Measurements from ENCODE around the gene H6PD. TPM values are rescaled to one million over a fixed set of nuclear protein-coding genes. Genes with fewer than 3 reads are reported as not detected.

Gene H6PD
- total and polyA plus RNA-seq, 2 experiments from 2014 or later, result 1.2 to 4.7 TPM

DNA sequence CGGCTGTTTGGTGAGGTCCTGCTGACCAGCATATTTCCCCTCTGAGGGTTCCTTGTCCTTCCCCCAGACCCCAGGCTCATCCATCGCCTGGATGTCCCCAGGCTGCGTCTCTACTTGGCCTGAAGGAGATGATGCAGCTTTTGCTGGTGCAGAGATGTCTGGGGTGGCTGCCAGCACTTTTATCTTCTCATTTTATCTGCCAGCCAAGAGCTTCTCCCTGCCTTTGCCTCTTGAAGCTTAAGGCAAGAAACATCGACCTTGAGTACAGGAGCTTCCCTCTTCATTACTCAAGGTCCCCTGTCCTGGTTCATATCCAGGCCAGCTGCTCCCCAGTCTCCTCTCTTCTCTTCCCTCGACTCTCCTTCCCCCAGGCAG, 9.2 kb upstream of the H6PD start:
- Histone ChIP-seq H3F3A (replicated peaks; ENCODE audit: low read depth) (no peaks in the 10 kb centered on the region), H2AFZ (0 out of 2 replicates have a peak overlapping the region, but pooled peaks have one; percentile 38), H3K27ac (ENCODE audit: low read depth) (no peak overlapping the region), H3K27me3 (ENCODE audit: insufficient read depth) (no peaks in the 10 kb centered on the region), H3K4me3 (no peak overlapping the region), H3K4me2 (no peak overlapping the region), H3K9me2 (ENCODE audit: insufficient read depth) (no peaks in the 10 kb centered on the region), H4K20me1 (replicated peaks; ENCODE audit: insufficient read depth) (no peaks in the 10 kb centered on the region), H3K79me2 (replicated peaks; ENCODE audit: insufficient read depth) (no peaks in the 10 kb centered on the region), H3K4me1 (ENCODE audit: insufficient read depth) (no peaks in the 10 kb centered on the region), H3K36me3 (ENCODE audit: insufficient read depth) (no peaks in the 10 kb centered on the region)
- H3K36me3 Mint-ChIP-seq (ENCODE audit: low read depth), result no peaks in the 10 kb centered on the region
- H3K27ac Mint-ChIP-seq, result no peak overlapping the region
- no peak overlapping the region for H3K4me3 Mint-ChIP-seq
- TF ChIP-seq NANOG (IDR thresholded peaks at IDR 0.05; ENCODE audit: borderline replicate concordance) (no peak), EZH2phosphoT487 (IDR thresholded peaks at IDR 0.05; ENCODE audit: unreplicated experiment) (no peak), JUNB (IDR thresholded peaks at IDR 0.05; ENCODE audit: unreplicated experiment) (no peak), STAT1 (IDR thresholded peaks at IDR 0.05; ENCODE audit: unreplicated experiment) (no peak), ZNF331 (CRISPR knock-in tag; IDR thresholded peaks at IDR 0.05; ENCODE audit: low read depth) (no peak), POLR2AphosphoS5 (IDR thresholded peaks at IDR 0.05; ENCODE audit: low read depth) (no peak), ZNF114 (CRISPR knock-in tag; IDR thresholded peaks at IDR 0.05) (no peak), CREB1 (CRISPR knock-in tag; IDR thresholded peaks at IDR 0.05; ENCODE audit: low read depth) (no peak), EZH2 (IDR thresholded peaks at IDR 0.05; ENCODE audit: low read depth, unreplicated experiment) (no peak)
- TF ChIP-seq, protein P1, sequence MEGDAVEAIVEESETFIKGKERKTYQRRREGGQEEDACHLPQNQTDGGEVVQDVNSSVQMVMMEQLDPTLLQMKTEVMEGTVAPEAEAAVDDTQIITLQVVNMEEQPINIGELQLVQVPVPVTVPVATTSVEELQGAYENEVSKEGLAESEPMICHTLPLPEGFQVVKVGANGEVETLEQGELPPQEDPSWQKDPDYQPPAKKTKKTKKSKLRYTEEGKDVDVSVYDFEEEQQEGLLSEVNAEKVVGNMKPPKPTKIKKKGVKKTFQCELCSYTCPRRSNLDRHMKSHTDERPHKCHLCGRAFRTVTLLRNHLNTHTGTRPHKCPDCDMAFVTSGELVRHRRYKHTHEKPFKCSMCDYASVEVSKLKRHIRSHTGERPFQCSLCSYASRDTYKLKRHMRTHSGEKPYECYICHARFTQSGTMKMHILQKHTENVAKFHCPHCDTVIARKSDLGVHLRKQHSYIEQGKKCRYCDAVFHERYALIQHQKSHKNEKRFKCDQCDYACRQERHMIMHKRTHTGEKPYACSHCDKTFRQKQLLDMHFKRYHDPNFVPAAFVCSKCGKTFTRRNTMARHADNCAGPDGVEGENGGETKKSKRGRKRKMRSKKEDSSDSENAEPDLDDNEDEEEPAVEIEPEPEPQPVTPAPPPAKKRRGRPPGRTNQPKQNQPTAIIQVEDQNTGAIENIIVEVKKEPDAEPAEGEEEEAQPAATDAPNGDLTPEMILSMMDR (conservative IDR thresholded peaks at IDR 0.05; ENCODE audit: low read depth in 2 of 2), result no peak
- TF ChIP-seq, protein P2, sequence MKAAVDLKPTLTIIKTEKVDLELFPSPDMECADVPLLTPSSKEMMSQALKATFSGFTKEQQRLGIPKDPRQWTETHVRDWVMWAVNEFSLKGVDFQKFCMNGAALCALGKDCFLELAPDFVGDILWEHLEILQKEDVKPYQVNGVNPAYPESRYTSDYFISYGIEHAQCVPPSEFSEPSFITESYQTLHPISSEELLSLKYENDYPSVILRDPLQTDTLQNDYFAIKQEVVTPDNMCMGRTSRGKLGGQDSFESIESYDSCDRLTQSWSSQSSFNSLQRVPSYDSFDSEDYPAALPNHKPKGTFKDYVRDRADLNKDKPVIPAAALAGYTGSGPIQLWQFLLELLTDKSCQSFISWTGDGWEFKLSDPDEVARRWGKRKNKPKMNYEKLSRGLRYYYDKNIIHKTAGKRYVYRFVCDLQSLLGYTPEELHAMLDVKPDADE (IDR thresholded peaks at IDR 0.05), result no peak
- TF ChIP-seq, protein P3, sequence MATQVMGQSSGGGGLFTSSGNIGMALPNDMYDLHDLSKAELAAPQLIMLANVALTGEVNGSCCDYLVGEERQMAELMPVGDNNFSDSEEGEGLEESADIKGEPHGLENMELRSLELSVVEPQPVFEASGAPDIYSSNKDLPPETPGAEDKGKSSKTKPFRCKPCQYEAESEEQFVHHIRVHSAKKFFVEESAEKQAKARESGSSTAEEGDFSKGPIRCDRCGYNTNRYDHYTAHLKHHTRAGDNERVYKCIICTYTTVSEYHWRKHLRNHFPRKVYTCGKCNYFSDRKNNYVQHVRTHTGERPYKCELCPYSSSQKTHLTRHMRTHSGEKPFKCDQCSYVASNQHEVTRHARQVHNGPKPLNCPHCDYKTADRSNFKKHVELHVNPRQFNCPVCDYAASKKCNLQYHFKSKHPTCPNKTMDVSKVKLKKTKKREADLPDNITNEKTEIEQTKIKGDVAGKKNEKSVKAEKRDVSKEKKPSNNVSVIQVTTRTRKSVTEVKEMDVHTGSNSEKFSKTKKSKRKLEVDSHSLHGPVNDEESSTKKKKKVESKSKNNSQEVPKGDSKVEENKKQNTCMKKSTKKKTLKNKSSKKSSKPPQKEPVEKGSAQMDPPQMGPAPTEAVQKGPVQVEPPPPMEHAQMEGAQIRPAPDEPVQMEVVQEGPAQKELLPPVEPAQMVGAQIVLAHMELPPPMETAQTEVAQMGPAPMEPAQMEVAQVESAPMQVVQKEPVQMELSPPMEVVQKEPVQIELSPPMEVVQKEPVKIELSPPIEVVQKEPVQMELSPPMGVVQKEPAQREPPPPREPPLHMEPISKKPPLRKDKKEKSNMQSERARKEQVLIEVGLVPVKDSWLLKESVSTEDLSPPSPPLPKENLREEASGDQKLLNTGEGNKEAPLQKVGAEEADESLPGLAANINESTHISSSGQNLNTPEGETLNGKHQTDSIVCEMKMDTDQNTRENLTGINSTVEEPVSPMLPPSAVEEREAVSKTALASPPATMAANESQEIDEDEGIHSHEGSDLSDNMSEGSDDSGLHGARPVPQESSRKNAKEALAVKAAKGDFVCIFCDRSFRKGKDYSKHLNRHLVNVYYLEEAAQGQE (IDR thresholded peaks at IDR 0.05; ENCODE audit: unreplicated experiment), result no peak
- TF ChIP-seq, protein P4, sequence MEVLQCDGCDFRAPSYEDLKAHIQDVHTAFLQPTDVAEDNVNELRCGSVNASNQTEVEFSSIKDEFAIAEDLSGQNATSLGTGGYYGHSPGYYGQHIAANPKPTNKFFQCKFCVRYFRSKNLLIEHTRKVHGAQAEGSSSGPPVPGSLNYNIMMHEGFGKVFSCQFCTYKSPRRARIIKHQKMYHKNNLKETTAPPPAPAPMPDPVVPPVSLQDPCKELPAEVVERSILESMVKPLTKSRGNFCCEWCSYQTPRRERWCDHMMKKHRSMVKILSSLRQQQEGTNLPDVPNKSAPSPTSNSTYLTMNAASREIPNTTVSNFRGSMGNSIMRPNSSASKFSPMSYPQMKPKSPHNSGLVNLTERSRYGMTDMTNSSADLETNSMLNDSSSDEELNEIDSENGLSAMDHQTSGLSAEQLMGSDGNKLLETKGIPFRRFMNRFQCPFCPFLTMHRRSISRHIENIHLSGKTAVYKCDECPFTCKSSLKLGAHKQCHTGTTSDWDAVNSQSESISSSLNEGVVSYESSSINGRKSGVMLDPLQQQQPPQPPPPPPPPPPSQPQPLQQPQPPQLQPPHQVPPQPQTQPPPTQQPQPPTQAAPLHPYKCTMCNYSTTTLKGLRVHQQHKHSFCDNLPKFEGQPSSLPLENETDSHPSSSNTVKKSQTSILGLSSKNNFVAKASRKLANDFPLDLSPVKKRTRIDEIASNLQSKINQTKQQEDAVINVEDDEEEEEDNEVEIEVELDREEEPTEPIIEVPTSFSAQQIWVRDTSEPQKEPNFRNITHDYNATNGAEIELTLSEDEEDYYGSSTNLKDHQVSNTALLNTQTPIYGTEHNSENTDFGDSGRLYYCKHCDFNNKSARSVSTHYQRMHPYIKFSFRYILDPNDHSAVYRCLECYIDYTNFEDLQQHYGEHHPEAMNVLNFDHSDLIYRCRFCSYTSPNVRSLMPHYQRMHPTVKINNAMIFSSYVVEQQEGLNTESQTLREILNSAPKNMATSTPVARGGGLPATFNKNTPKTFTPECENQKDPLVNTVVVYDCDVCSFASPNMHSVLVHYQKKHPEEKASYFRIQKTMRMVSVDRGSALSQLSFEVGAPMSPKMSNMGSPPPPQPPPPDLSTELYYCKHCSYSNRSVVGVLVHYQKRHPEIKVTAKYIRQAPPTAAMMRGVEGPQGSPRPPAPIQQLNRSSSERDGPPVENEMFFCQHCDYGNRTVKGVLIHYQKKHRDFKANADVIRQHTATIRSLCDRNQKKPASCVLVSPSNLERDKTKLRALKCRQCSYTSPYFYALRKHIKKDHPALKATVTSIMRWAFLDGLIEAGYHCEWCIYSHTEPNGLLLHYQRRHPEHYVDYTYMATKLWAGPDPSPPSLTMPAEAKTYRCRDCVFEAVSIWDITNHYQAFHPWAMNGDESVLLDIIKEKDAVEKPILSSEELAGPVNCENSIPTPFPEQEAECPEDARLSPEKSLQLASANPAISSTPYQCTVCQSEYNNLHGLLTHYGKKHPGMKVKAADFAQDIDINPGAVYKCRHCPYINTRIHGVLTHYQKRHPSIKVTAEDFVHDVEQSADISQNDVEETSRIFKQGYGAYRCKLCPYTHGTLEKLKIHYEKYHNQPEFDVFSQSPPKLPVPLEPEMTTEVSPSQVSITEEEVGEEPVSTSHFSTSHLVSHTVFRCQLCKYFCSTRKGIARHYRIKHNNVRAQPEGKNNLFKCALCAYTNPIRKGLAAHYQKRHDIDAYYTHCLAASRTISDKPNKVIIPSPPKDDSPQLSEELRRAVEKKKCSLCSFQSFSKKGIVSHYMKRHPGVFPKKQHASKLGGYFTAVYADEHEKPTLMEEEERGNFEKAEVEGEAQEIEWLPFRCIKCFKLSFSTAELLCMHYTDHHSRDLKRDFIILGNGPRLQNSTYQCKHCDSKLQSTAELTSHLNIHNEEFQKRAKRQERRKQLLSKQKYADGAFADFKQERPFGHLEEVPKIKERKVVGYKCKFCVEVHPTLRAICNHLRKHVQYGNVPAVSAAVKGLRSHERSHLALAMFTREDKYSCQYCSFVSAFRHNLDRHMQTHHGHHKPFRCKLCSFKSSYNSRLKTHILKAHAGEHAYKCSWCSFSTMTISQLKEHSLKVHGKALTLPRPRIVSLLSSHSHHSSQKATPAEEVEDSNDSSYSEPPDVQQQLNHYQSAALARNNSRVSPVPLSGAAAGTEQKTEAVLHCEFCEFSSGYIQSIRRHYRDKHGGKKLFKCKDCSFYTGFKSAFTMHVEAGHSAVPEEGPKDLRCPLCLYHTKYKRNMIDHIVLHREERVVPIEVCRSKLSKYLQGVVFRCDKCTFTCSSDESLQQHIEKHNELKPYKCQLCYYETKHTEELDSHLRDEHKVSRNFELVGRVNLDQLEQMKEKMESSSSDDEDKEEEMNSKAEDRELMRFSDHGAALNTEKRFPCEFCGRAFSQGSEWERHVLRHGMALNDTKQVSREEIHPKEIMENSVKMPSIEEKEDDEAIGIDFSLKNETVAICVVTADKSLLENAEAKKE (CRISPR knock-in tag; IDR thresholded peaks at IDR 0.05), result no peak
- H3K27me3 Mint-ChIP-seq (ENCODE audit: insufficient read depth, low read depth, poor library complexity), result peaks cover 12% of the 10 kb centered on the region
- peaks cover 6% of the 10 kb centered on the region for H3K9me3 Mint-ChIP-seq
- ATAC-seq (no peak), DNase-seq (ENCODE audit: low spot score) (no peak)
- H3K4me1 Mint-ChIP-seq, result peaks cover 6% of the 10 kb centered on the region; the same call in 2 of the 3 replicates
